ENCODE data around the gene BIK.

BIK gene

GRCh38 chr22:43127166-43127908, 16.8 kb downstream of the BIK start:
- in situ Hi-C loops (cut with HindIII; ENCODE audit: low sequenced_read_pairs) = no loop called here
- DNase-seq (ENCODE audit: low read depth, low spot score) = no peak
- no peak for TF ChIP-seq CTCF (IDR thresholded peaks at IDR 0.05; ENCODE audit: low read depth, low read length)
- no peak overlapping the region for H3K4me3 ChIP-seq (ENCODE audit: low read depth, low read length)

GRCh38 chr22:43128116-43128515, 17.6 kb downstream of the BIK start:
- in situ Hi-C loops (cut with HindIII; ENCODE audit: low sequenced_read_pairs) = no loop called here
- TF ChIP-seq CTCF (IDR thresholded peaks at IDR 0.05; ENCODE audit: low read depth, low read length) = no peak
- no peak overlapping the region for H3K4me3 ChIP-seq (ENCODE audit: low read depth, low read length)
- no peak for DNase-seq (ENCODE audit: low read depth, low spot score)

GRCh38 chr22:43128928-43129424, 18.4 kb downstream of the BIK start:
- no peak for DNase-seq (ENCODE audit: low read depth, low spot score)
- in situ Hi-C loops (cut with HindIII; ENCODE audit: low sequenced_read_pairs) = no loop called here
- TF ChIP-seq CTCF (IDR thresholded peaks at IDR 0.05; ENCODE audit: low read depth, low read length) = no peak
- no peak overlapping the region for H3K4me3 ChIP-seq (ENCODE audit: low read depth, low read length)

- in situ Hi-C loops (cut with HindIII; ENCODE audit: low sequenced_read_pairs) = no loop called here
- no peak for TF ChIP-seq CTCF (IDR thresholded peaks at IDR 0.05; ENCODE audit: low read depth, low read length)
- no peak overlapping the region for H3K4me3 ChIP-seq (ENCODE audit: low read depth, low read length)
- DNase-seq (ENCODE audit: low read depth, low spot score) = no peak
Measured at GRCh38 chr22:43129426-43130425, 19.2 kb downstream of the BIK start.

GRCh38 chr22:43131773-43132501, 21.4 kb downstream of the BIK start:
- no peak for DNase-seq (ENCODE audit: low read depth, low spot score)
- H3K4me3 ChIP-seq (ENCODE audit: low read depth, low read length) = no peak overlapping the region
- TF ChIP-seq CTCF (IDR thresholded peaks at IDR 0.05; ENCODE audit: low read depth, low read length) = no peak
- in situ Hi-C loops (cut with HindIII; ENCODE audit: low sequenced_read_pairs) = no loop called here

- TF ChIP-seq CTCF (IDR thresholded peaks at IDR 0.05; ENCODE audit: low read depth, low read length) = no peak
- DNase-seq (ENCODE audit: low read depth, low spot score) = no peak
- H3K4me3 ChIP-seq (ENCODE audit: low read depth, low read length) = no peak overlapping the region
- in situ Hi-C loops (cut with HindIII; ENCODE audit: low sequenced_read_pairs) = no loop called here
Measured at GRCh38 chr22:43133401-43133800, 22.9 kb downstream of the BIK start.
